B cell (primary cell): ENCODE data around the gene CAPS. TPM values are rescaled to one million over a fixed set of nuclear protein-coding genes. Genes with fewer than 3 reads are reported as not detected.
A peak's percentile ranks its signal among the peaks of the same experiment; 100 is the strongest.

Source experiments
- ATAC-seq: fragments of 200-7000 bp; cut with Tn5 transposase; one replicate; pipeline ENCODE4 v1.10.0; 2021; ENCODE audit warnings: low read depth, mild to moderate bottlenecking, moderate number of reproducible peaks, moderate library complexity
- CTCF ChIA-PET: fragments of 350-600 bp; sonication (Branson Sonifier 250); formaldehyde crosslinking; loops from one replicate; lab custom pipeline; 2021; ENCODE audit warnings: antibody characterized with exemption, inconsistent platforms; lab: Charles Lee
- POLR2A ChIA-PET: fragments of 350-600 bp; sonication (Branson Sonifier 250); formaldehyde crosslinking; loops from one replicate; lab custom pipeline; 2021; ENCODE audit warnings: antibody characterized with exemption; lab: Charles Lee
- DNase-seq: peaks from one replicate; pipeline ENCODE4 v3.0.0; 2013
- H2AFZ ChIP-seq: 2 replicates; pipeline ENCODE4 v1.6.1; 2012; ENCODE audit warnings: mild to moderate bottlenecking, low read depth, low read length; ENCODE audit not compliant: insufficient read depth, poor library complexity, severe bottlenecking
- H3K27ac ChIP-seq, 2 donors: 1 replicate in 1 of 2; 2 replicates in 1 of 2; pipeline ENCODE4 v1.5.1; 2012 to 2013; ENCODE audit warnings: low read length in 2 of 2, mild to moderate bottlenecking in 2 of 2, moderate library complexity in 1 of 2
- H3K27me3 ChIP-seq, 4 experiments: fragments of 200-600 bp in 1 of 4; sonication (generic) in 1 of 4; replicated peaks in 1 of 4; 1 replicate in 2 of 4; 2 replicates in 2 of 4; pipeline versions ENCODE4 v1.6.1 to v1.7.0; 2013 to 2016; ENCODE audit warnings: low read length in 3 of 4, mild to moderate bottlenecking in 2 of 4, mixed read lengths in 1 of 4, moderate library complexity in 1 of 4; ENCODE audit not compliant: insufficient read depth in 4 of 4, control insufficient read depth in 3 of 4; ENCODE audit errors: control extremely low read depth in 1 of 4
- H3K36me3 ChIP-seq, 2 experiments: replicated peaks in 1 of 2; 1 replicate in 1 of 2; 2 replicates in 1 of 2; pipeline versions ENCODE4 v1.6.1 to v1.7.1; 2013; ENCODE audit warnings: low read length in 1 of 2; ENCODE audit not compliant: insufficient read depth in 2 of 2, control insufficient read depth in 1 of 2; ENCODE audit errors: control extremely low read depth in 1 of 2, extremely low read depth in 1 of 2
- H3K4me1 ChIP-seq, 2 donors: fragments of 200-600 bp in 1 of 2; sonication (generic) in 1 of 2; 1 replicate in 1 of 2; 2 replicates in 1 of 2; pipeline versions ENCODE4 v1.5.1 to v1.6.1; 2013 to 2017; ENCODE audit warnings: low read length in 2 of 2; ENCODE audit not compliant: control insufficient read depth in 2 of 2, insufficient read depth in 2 of 2
- H3K4me2 ChIP-seq: replicated peaks from 2 replicates; pipeline ENCODE3; 2012; ENCODE audit warnings: mild to moderate bottlenecking, low read depth, low read length; ENCODE audit not compliant: poor library complexity, severe bottlenecking
- H3K4me3 ChIP-seq, 5 experiments: fragments of 200-600 bp in 1 of 5; sonication (generic) in 1 of 5; 1 replicate in 3 of 5; 2 replicates in 2 of 5; pipeline versions ENCODE4 v1.5.1 to v1.7.0; 2011 to 2016; ENCODE audit warnings: low read length in 4 of 5, mild to moderate bottlenecking in 4 of 5, low read depth in 2 of 5, control low read depth in 1 of 5, moderate library complexity in 1 of 5; ENCODE audit not compliant: insufficient read depth in 1 of 5; ENCODE audit errors: control extremely low read depth in 1 of 5, extremely low read depth in 1 of 5
- H3K79me2 ChIP-seq: fragments of 200-600 bp; sonication (generic); one replicate; pipeline ENCODE4 v1.6.0; 2016; ENCODE audit warnings: low read length; ENCODE audit not compliant: control insufficient read depth, insufficient read depth
- H3K9ac ChIP-seq: fragments of 200-600 bp; sonication (generic); 2 replicates; pipeline ENCODE4 v1.6.1; 2017; ENCODE audit warnings: mild to moderate bottlenecking, low read length, moderate library complexity
- H3K9me3 ChIP-seq, 3 donors: one replicate each; pipeline versions ENCODE4 v1.6.1 to v1.7.1; 2013; ENCODE audit warnings: low read length in 2 of 3; ENCODE audit not compliant: control insufficient read depth in 2 of 3, insufficient read depth in 1 of 3; ENCODE audit errors: control extremely low read depth in 1 of 3
- H4K20me1 ChIP-seq: 2 replicates; pipeline ENCODE4 v1.6.0; 2012; ENCODE audit warnings: mild to moderate bottlenecking, low read length; ENCODE audit not compliant: insufficient read depth, control insufficient read depth, poor library complexity, severe bottlenecking
- H3K27ac Mint-ChIP-seq: one replicate; pipeline ENCODE4 v1.8.0; 2021; ENCODE audit warnings: mixed read lengths
- H3K27me3 Mint-ChIP-seq: one replicate; pipeline ENCODE4 v1.8.0; 2021; ENCODE audit warnings: mixed read lengths
- H3K4me1 Mint-ChIP-seq: one replicate; pipeline ENCODE4 v1.8.0; 2021; ENCODE audit warnings: mixed read lengths
- H3K4me3 Mint-ChIP-seq: one replicate; pipeline ENCODE4 v1.8.0; 2021; ENCODE audit warnings: mixed read lengths
- H3K9me3 Mint-ChIP-seq: one replicate; pipeline ENCODE4 v1.8.0; 2022; ENCODE audit warnings: mixed read lengths; ENCODE audit not compliant: insufficient read depth
- EZH2 ChIP-seq: IDR thresholded peaks from 2 replicates; pipeline ENCODE4 v1.6.1; 2012; ENCODE audit warnings: borderline replicate concordance, low read depth, mild to moderate bottlenecking, moderate library complexity, low read length; ENCODE audit not compliant: insufficient read depth, poor library complexity, severe bottlenecking
- WGBS: methylation state at CpG from one replicate; pipeline ENCODE4 v1.1.5; 2013; ENCODE audit warnings: missing lambda C conversion rate; ENCODE audit not compliant: insufficient coverage; 5-methylcytosine and 5-hydroxymethylcytosine counted together
- intact Hi-C: fragments of 100-400 bp; cut with micrococcal nuclease; formaldehyde crosslinking; loops from one replicate; pipeline ENCODE4 v1.10.0; 2022
- polyA plus RNA-seq: library from polyadenylated mRNA; depleted of rRNA; stranded (reverse); fragments of >200 nt; gene quantifications from 2 replicates; pipeline ENCODE4 v1.2.3, GENCODE V29; 2012
- total RNA-seq, 2 donors: library from RNA; stranded (reverse); fragments of 120-200 nt in 1 of 2; gene quantifications; 1 replicate in 1 of 2; 2 replicates in 1 of 2; pipeline versions ENCODE4 v1.2.3 to v1.2.4, GENCODE V29; 2013 to 2022
- TF ChIP-seq, protein P1 (sequence below): fragments of 200-600 bp; IDR thresholded peaks from one replicate; pipeline ENCODE4 v1.8.0; 2022; ENCODE audit warnings: antibody characterized with exemption, mild to moderate bottlenecking

Gene CAPS
- total and polyA plus RNA-seq, 2 donors (not counting 1 experiment from before 2014, with no cell fraction given): 40.0 to 65.7 TPM

DNA sequence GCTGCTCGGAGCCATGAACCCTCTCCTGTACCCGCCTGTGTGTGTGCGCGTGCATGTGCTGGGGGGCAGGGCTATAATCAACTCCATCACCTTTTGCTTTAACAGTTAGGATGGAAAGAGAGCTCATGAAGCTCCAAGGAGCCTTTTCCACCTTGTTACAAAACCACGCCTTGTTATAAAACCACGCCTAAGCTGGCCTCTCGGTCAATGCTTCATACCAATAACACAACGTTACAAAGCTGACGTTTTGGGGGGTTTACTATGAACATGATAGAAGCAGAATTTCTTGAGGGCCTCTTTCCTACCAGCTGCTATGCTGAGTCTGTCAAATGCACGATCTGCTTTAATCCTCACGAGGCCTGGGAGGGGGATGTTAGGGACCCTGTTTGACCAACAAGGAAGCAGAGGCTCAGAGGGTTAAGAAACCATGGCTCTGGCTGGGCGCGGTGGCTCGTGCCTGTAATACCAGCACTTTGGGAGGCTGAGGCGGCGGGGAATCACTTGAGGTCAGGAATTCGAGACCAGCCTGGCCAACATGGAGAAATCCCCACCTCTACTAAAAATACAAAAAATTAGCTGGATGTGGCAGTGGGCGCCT is 11.9 kb downstream of the CAPS start:
- ChIA-PET CTCF (no interaction called here), POLR2A (no interaction called here)
- intact Hi-C loops: no loop called here
- Histone ChIP-seq H3K27me3 (no peaks in the 10 kb centered on the region), H3K36me3 (peaks cover 0 to 93% of the 10 kb centered on the region in 2 experiments), H4K20me1 (peaks cover 5% of the 10 kb centered on the region), H3K4me3 (no peak overlapping the region), H3K4me1 (peaks cover 0 to 16% of the 10 kb centered on the region in 2 donors), H3K9me3 (no peaks in the 10 kb centered on the region), H3K79me2 (peaks cover 2% of the 10 kb centered on the region), H3K4me2 (no peak overlapping the region), H3K27ac (no peak overlapping the region), H2AFZ (no peak overlapping the region), H3K9ac (no peak overlapping the region)
- Mint-ChIP-seq H3K27ac (no peak overlapping the region), H3K4me1 (peaks cover 13% of the 10 kb centered on the region), H3K4me3 (no peak overlapping the region), H3K9me3 (no peaks in the 10 kb centered on the region), H3K27me3 (no peaks in the 10 kb centered on the region)
- no peak for TF ChIP-seq EZH2
- TF ChIP-seq, protein P1, sequence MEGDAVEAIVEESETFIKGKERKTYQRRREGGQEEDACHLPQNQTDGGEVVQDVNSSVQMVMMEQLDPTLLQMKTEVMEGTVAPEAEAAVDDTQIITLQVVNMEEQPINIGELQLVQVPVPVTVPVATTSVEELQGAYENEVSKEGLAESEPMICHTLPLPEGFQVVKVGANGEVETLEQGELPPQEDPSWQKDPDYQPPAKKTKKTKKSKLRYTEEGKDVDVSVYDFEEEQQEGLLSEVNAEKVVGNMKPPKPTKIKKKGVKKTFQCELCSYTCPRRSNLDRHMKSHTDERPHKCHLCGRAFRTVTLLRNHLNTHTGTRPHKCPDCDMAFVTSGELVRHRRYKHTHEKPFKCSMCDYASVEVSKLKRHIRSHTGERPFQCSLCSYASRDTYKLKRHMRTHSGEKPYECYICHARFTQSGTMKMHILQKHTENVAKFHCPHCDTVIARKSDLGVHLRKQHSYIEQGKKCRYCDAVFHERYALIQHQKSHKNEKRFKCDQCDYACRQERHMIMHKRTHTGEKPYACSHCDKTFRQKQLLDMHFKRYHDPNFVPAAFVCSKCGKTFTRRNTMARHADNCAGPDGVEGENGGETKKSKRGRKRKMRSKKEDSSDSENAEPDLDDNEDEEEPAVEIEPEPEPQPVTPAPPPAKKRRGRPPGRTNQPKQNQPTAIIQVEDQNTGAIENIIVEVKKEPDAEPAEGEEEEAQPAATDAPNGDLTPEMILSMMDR: no peak
- DNase-seq (no peak), ATAC-seq (no peak)
- 100% methylated on average over 5 of the region's 18 CpGs for WGBS

DNA sequence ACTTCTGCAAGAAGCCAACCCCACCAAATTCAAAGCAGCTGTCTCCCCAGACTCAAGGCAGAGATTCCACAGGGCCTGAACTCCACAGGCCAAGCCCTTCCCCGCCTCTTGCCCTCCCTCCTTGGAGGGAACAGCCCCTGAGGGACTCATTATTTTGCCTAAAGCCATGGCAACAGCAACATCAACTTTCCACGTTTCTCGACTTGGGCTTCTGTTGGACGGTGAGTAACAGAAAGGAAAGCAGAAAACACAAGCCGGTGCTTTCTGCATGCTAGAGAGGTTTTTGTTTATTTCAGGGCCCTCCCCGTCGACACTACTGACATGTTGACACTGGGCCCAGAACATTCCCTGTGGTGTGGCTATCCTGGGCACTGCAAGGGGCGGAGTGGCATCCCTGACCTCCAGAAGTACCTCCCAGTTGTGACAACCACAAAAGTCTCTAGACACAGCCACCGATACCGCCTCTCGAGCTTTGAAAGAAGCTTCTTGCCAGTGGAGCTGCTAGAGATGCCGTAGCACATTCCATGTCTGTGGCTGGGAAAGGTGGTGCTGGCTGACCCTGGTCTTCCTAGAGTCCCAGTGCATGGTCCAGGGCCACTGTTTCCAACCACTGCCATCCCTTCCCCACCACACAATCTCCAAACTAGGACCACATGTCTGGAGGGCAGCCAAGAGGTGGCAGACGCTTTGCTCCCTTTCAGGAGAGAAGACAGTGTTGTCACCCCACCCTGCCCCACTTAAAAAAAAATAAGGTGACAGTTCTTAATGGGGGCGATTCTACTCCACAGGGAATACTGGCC is 12.8 kb downstream of the CAPS start:
- H3K9me3 ChIP-seq: no peaks in the 10 kb centered on the region
- no peak overlapping the region for H3K4me2 ChIP-seq
- Mint-ChIP-seq H3K27ac (peak overlapping the region; percentile 20), H3K4me1 (peaks cover 13% of the 10 kb centered on the region), H3K27me3 (no peaks in the 10 kb centered on the region), H3K4me3 (no peak overlapping the region), H3K9me3 (no peaks in the 10 kb centered on the region)
- H4K20me1 ChIP-seq: peaks cover 5% of the 10 kb centered on the region
- POLR2A ChIA-PET: no interaction called here
- H3K9ac ChIP-seq: no peak overlapping the region
- no peak overlapping the region for H2AFZ ChIP-seq
- peaks cover 0 to 16% of the 10 kb centered on the region in 2 donors for H3K4me1 ChIP-seq
- intact Hi-C loops: no loop called here
- no peak overlapping the region for H3K27ac ChIP-seq
- WGBS: 98% methylated on average over 9 of the region's 14 CpGs
- no peaks in the 10 kb centered on the region for H3K27me3 ChIP-seq
- H3K4me3 ChIP-seq: no peak overlapping the region
- ATAC-seq (no peak), DNase-seq (no peak)
- CTCF ChIA-PET: no interaction called here
- TF ChIP-seq, protein P1: no peak
- no peak for TF ChIP-seq EZH2
- peaks cover 0 to 93% of the 10 kb centered on the region in 2 experiments for H3K36me3 ChIP-seq
- H3K79me2 ChIP-seq: peaks cover 2% of the 10 kb centered on the region
